ENCODE measurements around the gene SERPINF2.
"Not testable (repeated sequence)": the region's sequence is repeated elsewhere in the genome, so short reads cannot be mapped to it uniquely, and the experiment has no call there.

Gene SERPINF2

DNA sequence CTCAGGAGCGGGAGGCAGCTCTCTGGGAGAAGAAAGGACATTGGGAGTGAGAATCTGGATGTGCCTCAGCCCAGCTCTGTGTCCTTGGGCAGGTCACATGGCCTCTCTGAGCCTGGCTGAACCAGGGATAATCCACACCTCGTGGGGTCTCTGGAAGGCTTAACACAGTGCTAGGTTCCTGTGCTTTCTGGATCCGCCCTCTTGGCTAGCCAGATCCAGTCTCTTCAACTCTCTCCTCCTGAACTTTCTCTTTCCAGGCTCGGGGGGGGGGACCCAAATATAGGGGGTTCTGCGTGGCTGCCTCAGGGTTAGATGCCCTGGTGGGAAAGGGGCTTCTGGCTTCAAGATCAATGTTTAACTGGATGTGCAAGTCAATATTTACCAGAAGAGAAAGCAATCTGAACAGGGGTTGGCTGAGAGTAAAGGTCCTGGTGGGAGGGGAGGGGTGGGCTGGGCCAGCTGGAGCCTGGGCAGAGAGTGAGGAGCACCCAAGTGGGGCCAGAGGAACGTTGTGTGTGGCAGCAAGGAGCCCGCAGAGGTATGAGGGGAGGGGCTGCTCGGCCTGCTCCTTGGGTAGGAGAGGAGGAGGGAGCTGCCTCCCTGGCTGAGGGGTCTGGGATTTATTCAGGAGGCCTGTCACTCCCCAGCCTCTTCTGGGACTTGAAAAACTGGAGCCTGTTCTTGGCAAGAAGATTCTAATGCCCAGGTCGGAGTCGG lies at the start of gene SERPINF2:
Gene SERPINF2, plus strand, starts transcription at position 501 of the 717 bp plus-strand sequence. CDS start 2,125 bp downstream, outside the sequence.
- Mint-ChIP-seq H3K9me3 (peaks cover 23% of the 10 kb centered on the region), H3K36me3 (ENCODE audit: low read depth) (peaks cover 5% of the 10 kb centered on the region), H3K27me3 (ENCODE audit: low read depth, poor library complexity) (peaks cover 7% of the 10 kb centered on the region), H3K27ac (no peak within 1 kb of the TSS), H3K4me1 (peaks cover 16% of the 10 kb centered on the region), H3K4me3 (no peak within 1 kb of the TSS)
- TF ChIP-seq, protein P1, sequence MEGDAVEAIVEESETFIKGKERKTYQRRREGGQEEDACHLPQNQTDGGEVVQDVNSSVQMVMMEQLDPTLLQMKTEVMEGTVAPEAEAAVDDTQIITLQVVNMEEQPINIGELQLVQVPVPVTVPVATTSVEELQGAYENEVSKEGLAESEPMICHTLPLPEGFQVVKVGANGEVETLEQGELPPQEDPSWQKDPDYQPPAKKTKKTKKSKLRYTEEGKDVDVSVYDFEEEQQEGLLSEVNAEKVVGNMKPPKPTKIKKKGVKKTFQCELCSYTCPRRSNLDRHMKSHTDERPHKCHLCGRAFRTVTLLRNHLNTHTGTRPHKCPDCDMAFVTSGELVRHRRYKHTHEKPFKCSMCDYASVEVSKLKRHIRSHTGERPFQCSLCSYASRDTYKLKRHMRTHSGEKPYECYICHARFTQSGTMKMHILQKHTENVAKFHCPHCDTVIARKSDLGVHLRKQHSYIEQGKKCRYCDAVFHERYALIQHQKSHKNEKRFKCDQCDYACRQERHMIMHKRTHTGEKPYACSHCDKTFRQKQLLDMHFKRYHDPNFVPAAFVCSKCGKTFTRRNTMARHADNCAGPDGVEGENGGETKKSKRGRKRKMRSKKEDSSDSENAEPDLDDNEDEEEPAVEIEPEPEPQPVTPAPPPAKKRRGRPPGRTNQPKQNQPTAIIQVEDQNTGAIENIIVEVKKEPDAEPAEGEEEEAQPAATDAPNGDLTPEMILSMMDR (IDR thresholded peaks at IDR 0.05) = no peak
- no peak for DNase-seq

GRCh38 chr17:1693339-1693738 lies 49.3 kb upstream of the SERPINF2 start:
- TF ChIP-seq, protein P1 (IDR thresholded peaks at IDR 0.05) = no peak
- Mint-ChIP-seq H3K27me3 (ENCODE audit: low read depth, poor library complexity) (peaks cover 19% of the 10 kb centered on the region), H3K4me3 (no peak overlapping the region), H3K9me3 (peaks cover 32% of the 10 kb centered on the region), H3K36me3 (ENCODE audit: low read depth) (peaks cover 11% of the 10 kb centered on the region), H3K27ac (no peak overlapping the region), H3K4me1 (peaks cover 6% of the 10 kb centered on the region)
- no peak for DNase-seq

- peaks cover 27% of the 10 kb centered on the region for H3K9me3 Mint-ChIP-seq
These were observed 47.3 kb upstream of the SERPINF2 start for GRCh38 chr17:1695365-1695764.

DNA sequence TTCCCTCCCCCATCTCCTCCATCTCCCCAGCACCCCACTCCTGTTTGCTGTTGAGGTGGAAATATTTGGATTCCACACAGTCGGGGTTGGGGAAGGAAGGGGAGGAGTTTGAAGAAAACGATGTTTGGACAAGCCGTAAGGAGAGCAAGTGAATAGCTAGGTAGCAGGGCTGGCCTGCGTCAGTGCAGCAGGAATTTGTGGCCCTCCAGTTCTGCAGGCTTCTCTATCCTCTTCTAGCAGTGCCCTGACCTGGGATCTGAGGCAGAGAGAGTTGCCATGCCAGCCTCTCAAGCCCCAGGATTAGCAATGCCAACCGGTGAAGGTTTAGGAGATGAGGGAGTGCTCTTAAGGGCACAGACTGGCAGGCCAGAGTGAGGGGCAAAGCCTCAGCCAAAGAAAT lies 45.0 kb upstream of the SERPINF2 start:
- Mint-ChIP-seq H3K27ac (peak overlapping the region; percentile 71), H3K9me3 (peaks cover 11% of the 10 kb centered on the region), H3K27me3 (ENCODE audit: low read depth, poor library complexity) (peaks cover 20% of the 10 kb centered on the region), H3K4me1 (peaks cover 6% of the 10 kb centered on the region), H3K36me3 (ENCODE audit: low read depth) (no peaks in the 10 kb centered on the region), H3K4me3 (no peak overlapping the region)
- DNase-seq = no peak
- TF ChIP-seq, protein P1 (IDR thresholded peaks at IDR 0.05) = no peak

More at GRCh38 chr17:1695365-1695764, 47.3 kb upstream of the SERPINF2 start:
- DNase-seq = no peak
- Mint-ChIP-seq H3K4me3 (no peak overlapping the region), H3K27me3 (ENCODE audit: low read depth, poor library complexity) (peaks cover 19% of the 10 kb centered on the region), H3K27ac (no peak overlapping the region), H3K4me1 (peaks cover 6% of the 10 kb centered on the region), H3K36me3 (ENCODE audit: low read depth) (peaks cover 11% of the 10 kb centered on the region)
- TF ChIP-seq, protein P1 (IDR thresholded peaks at IDR 0.05) = no peak

- peaks cover 12% of the 10 kb centered on the region for H3K4me1 Mint-ChIP-seq
- not testable (repeated sequence) for H3K4me3 Mint-ChIP-seq
These were observed 42.8 kb upstream of the SERPINF2 start for GRCh38 chr17:1699891-1700290.

DNA sequence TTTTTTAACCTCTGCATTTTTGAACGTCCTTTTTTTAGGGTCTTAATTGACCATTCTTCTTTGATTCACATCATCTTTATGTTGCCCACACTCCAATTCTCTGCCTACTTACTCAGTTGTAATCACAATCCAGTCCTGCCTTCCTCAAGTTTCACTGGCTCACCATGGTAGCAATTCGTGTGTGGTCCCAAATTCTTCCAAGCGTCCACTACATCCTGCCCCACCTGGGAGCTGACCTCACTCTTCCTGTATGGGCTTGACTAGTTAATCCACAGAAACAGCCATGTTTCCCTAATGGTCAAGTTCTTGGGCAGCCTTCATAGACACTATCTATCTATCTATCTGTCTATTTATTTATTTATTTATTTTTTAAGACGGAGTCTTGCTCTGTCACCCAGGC lies 39.6 kb upstream of the SERPINF2 start:
- Mint-ChIP-seq H3K4me1 (peaks cover 11% of the 10 kb centered on the region), H3K36me3 (ENCODE audit: low read depth) (no peaks in the 10 kb centered on the region), H3K27ac (no peak overlapping the region), H3K4me3 (no peak overlapping the region), H3K27me3 (ENCODE audit: low read depth, poor library complexity) (peaks cover 47% of the 10 kb centered on the region), H3K9me3 (no peaks in the 10 kb centered on the region)
- no peak for DNase-seq
- TF ChIP-seq, protein P1 (IDR thresholded peaks at IDR 0.05) = no peak

More at GRCh38 chr17:1699891-1700290, 42.8 kb upstream of the SERPINF2 start:
- not testable (repeated sequence) for DNase-seq; H3K27ac Mint-ChIP-seq; H3K9me3 Mint-ChIP-seq; H3K36me3 Mint-ChIP-seq (ENCODE audit: low read depth)
- peaks cover 24% of the 10 kb centered on the region for H3K27me3 Mint-ChIP-seq (ENCODE audit: low read depth, poor library complexity)

Measured in nephron progenitor cell (in vitro differentiated cells).